D341Med (cell line): ENCODE measurements around the gene ZNF181.

Source experiments
- DNase-seq: peaks from one replicate; pipeline ENCODE4 v3.0.0; 2012; ENCODE audit warnings: low spot score

The ZNF181 gene

DNA sequence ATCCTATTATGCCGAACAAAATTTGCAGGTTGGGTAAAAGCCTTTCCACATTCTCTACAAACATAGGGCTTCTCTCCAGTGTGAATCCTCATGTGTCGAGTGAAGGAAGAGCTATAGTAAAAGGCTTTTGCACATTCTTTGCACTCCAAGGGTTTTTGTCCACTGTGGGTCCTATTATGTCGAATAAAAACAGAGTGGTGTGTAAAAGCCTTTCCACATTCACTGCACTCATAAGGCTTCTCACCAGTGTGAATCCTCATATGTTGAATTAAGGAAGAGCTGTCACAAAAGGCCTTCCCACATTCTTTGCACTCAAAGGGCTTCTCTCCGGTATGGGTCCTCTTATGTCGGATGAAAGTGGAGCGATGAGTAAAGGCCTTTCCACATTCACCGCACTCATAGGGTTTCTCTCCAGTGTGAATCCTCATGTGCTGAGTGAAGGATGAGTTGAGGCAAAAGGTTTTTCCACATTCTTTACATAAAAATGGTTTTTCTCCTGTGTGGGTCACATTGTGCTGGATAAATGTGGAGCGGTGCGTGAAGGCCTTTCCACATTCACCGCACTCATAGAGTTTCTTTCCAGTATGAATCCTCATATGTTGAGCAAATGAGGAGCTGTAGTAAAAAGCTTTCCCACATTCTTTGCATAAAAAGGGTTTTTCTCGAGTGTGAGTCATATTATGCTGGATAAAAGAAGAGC, 25.3 kb downstream of the ZNF181 start:
- no peak for DNase-seq

DNA sequence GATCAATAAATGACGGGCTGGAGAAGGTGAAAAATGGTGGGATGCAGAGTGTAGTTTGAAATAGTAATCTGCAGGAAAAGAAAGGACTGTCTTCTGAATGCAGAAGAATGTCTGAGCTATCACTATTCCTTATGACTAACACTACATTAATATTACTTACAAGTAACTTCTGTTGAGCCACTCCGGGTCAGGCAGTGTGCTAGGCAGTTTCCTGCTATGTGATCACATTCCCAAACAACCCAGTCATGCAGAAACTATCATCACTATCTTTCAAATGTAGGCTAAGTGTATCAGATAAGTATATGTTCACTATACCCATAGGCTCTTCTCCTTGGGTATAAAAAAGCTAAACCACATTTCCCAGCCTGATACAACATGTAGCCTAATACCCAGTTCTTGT, 32.3 kb downstream of the ZNF181 start:
- no peak for DNase-seq

DNA sequence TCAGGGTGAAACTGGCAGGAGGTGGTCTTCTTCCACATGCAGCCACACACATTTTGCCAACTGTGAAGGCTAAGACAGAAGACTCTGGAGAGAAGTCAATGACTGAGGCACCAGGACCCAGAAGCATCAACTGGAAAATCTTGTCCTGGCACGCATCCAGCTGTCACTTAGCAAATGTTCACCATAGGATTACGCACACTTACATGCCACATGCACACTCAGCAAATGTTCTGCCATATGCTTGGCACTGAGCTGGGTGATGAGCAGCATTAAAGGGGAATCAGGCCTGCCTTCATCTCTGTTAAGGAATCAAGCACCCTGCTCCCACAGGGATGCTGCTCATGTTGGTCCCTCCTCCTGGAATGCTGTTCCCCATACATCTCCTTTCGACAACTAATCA, 33.9 kb downstream of the ZNF181 start:
- DNase-seq: peak; percentile 32

DNA sequence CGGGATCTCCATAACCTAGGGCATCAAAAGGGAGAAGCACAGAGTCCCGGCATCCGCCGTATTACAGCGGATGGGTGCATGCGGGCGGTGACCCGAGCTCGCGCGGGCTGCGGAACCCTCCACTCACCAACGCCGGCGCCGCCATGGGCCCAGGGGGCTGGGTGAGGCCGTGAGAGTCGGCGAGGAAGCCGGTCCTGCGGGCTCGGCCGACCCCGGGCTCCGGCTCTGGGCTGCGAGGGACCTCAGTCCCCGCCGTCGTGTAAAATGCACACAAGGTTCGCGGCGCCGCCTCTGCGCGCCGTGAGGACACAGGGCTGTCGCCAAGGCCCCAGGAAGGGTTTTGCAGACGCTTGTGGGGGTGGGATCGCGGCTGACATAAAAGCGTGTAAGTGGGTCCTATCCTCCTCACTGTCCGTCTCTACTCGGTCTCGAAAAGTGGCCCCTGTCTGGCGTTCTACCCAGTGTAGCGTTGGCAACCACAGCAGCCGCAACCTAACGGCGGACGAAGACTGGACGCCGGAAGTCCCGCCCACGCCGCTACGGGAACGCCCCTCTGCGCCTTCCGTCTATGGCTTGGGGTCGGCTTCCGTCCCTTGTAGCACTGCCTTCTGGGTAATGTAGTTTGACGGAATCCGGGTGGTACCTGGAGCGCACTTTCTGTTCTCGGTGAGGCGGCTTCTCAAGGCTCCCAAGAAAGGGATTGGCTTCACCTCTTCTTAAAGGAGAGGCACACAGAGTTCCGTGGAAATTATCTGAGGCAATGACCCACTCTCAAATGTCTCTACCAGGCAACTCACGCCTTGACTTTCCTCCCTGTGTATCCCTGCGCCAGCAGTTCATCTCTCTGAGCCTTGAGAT, 38.9 kb downstream of the ZNF181 start, which contains the start of gene ZNF599:
ZNF599 (minus strand) TSS at position 519 of the 858 bp plus-strand sequence; CDS start at position 145, 374 bp downstream.
- DNase-seq: peak; percentile 93

DNA sequence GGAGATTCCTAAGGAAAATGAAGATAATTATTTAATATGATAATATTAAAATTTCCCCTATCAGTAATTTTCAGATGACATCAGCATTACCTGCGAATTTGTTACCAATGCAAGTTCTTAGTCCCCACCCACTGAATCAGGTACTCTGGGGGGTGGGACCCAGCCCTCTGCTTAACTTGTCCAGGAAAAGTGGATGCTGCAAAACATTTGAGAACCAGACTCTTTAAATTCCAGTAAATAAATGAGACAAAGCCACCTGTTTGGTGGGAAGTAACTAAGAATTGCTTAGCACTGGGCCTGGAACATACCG, 39.5 kb downstream of the ZNF181 start:
- no peak for DNase-seq

DNA sequence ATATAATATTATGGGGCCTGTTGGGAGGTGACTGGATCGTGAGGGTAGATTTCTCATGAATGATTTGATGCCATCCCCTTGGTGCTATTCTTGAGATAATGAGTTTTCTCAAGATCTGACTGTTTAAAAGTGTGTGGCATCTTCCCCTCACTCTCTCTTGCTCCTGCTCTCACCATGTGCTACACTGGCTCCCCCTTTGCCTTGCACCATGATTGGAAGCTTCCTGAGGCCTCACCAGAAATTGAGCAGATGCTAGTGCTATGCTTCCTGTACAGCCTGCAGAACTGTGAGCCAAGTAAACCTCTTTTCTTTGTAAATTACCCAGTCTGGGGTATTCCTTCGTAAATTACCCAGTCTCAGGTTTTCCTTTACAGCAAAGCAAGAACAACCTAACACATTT, 40.8 kb downstream of the ZNF181 start:
- DNase-seq: no peak

DNA sequence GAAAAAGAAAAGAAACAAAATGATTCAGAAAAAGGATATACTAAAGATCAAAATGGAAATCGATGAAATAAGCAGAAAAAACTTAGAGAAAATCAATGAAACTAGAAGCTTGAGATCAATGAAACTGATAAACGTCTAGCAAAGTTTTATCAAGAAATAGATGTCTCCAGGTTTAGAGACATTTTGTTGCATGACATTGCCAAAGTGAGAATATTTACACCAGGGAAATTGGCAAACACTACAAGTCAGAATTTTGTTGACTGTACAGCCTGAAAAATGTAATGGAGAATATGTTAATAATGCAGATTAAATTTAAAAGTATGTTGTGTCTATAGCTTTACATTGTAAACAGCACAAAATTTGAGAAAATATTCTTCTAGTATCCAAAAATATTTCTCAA, 44.3 kb downstream of the ZNF181 start:
- DNase-seq: no peak

DNA sequence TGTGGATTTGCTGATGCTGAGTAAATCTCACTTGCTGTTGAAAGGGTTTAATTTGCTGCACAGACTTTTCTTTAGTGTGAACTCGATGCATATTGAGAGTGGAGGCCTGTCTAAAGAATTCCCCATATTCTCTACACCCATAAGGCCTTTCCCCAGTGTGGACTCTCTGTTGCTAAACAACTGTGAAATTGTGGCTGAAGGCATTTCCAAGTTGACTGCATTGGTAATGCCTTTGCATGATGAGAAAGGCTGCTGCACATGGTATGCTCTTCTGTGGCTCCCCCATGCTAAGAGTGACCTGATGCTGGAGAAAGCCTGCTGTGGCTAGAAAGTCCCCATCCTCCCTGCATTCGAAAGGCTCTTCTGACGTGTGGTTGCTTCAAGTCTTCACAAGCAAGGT, 45.6 kb downstream of the ZNF181 start:
- DNase-seq: no peak

DNA sequence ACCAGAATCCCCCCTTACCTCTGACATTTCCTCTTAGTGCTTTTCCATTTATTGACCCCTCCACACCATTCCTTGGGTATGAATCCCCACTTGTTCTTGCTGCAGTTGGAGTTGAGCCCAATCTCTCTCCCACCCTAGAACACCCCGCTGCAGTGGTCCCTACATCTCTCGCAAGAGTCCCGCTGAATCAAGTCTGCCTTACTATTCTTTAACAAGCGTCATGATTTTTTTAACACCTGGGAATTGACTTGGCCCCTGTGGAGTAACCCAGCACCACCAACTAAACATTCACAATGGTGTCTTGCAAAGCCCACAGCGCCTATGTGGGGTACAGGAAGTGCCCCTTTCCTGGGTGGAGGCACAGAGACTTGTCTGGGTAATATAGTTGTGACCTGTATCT, 52.2 kb downstream of the ZNF181 start:
- no peak for DNase-seq

DNA sequence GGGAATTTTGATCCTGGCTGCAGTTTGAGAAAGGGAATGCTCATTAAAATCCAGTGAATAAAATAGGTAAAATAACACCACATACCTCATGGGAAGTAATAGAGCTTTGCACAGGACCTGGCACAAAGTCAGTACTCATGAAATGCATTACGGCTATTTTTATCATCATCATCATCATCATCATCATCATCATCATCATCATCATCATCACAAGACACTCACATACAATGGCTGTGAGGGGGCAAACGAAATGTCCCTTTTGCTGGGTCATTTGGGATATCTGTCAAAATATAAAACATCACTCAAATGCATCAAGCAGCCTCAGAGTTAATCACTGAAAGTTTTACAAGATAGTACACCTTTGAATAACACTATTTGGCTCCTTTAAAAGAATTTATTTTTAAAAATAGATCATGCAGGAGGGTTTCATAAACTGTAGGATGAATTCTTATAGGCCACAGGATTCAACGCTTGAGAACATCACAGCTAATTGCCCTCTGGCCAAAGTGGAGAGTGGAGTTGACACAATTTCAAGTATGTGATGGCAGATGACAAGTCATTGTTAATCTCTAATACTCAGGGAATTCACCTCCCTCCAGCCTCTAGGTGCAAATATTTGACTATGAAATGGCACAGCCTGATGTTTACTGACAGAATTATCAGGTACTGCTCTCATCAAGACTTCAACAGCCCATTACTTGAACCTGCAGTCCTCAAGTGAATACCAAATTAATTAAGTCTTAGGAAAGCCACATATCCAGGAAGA, 53.2 kb downstream of the ZNF181 start:
- DNase-seq: no peak

DNA sequence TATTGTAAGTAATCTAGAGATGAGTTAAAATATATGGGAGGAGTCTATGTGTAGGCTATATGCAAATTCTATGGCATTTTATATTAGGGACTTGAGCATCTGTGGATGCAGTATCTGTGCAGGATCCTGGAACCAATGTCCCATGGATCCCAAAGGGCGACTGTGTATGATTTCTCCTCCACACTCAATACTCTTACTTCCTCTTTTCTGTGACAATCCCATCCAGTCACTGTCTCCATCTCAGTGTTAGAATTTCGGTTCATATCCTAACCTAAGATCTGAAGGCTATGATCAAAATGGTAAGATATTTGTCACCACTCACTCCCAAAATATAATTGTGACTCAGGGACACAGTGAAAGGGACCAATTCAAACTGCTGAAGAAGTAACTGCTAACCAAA, 54.0 kb downstream of the ZNF181 start:
- no peak for DNase-seq

DNA sequence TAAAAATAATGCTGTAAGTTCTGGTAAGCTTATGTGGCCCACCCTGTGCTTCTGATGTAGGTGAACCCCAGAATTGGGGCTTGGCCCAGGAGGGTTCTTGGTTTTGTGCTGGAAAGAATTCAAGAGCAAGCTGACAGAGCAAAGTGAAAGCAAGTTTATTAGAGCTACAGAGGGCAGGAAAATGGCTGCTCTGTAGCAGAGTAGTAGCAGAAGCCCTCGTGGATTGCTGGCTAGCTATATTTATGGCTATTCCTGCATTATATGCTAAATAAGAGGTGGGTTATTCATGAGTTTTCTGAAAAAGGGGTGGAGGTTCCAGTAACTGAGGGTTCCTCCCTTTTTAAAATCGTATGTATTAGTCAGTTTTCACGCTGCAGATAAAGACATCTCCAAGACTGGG, 59.5 kb downstream of the ZNF181 start:
- DNase-seq: no peak

DNA sequence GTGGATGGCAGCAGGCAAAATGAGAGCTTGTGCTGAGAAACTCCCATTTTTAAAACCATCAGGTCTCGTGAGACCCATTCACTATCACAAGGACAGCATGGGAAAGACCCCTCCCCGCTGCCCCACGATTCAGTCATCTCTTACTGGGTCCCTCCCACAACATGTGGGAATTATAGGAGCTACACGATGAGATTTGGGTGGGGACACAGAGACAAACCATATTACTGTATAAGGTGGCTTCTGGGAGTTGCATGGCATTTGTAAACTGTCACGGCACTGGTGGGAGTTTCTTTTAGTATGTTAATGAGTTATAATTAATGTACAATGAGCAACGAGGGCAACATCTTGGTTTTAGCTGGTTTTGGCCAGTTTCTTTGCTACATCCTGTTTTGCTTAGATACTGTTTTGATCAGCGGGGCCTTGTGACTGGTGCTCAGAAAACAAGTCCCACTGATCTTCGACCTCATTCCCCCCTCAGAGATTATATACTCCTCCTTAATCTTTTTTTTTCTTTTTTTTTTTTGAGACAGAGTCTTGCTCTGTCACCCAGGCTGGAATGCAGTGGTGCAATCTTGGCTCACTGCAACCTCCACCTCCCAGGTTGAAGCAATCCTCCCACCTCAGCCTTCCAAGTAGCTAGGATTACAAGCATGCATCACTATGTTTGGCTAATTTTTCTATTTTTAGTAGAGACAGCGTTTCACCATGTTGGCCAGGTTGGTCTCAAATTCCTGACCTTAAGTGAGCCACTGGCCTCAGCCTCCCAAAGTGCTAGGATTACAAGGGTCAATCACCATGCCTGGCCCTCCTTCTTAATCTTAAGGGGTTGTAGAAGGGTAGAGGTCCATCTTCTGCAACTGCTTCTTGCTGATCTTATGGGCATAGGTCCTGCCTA, 60.3 kb downstream of the ZNF181 start:
- no peak for DNase-seq
